Measurements from ENCODE around the gene TMC1.

- TF ChIP-seq CTCF (IDR thresholded peaks at IDR 0.05 in 2 of 3, conservative IDR thresholded peaks at IDR 0.05 in 1 of 3; ENCODE audit: control insufficient read depth in 2 of 3, extremely low read depth in 1 of 3, insufficient read depth in 1 of 3, low read depth in 3 of 3, low read length in 3 of 3) (no peak), BRCA1 (IDR thresholded peaks at IDR 0.05; ENCODE audit: low read depth, low read length) (no peak), NR2F1 (conservative IDR thresholded peaks at IDR 0.05) (no peak), EP300 (IDR thresholded peaks at IDR 0.05; ENCODE audit: borderline replicate concordance in 1 of 2, control insufficient read depth in 1 of 2, low read depth in 2 of 2, low read length in 2 of 2) (no peak), CREB1 (IDR thresholded peaks at IDR 0.05; ENCODE audit: low read depth) (no peak), ZBTB4 (CRISPR knock-in tag; IDR thresholded peaks at IDR 0.05) (no peak), POLR2A (IDR thresholded peaks at IDR 0.05; ENCODE audit: low read depth, low read length) (no peak), SMC3 (IDR thresholded peaks at IDR 0.05; ENCODE audit: borderline replicate concordance, low read length) (no peak)
These were observed 292.7 kb downstream of the TMC1 start for GRCh38 chr9:72814083-72814597.

Measured in GM12878 (cell line).